ENCODE results near the gene MYLK.

DNA sequence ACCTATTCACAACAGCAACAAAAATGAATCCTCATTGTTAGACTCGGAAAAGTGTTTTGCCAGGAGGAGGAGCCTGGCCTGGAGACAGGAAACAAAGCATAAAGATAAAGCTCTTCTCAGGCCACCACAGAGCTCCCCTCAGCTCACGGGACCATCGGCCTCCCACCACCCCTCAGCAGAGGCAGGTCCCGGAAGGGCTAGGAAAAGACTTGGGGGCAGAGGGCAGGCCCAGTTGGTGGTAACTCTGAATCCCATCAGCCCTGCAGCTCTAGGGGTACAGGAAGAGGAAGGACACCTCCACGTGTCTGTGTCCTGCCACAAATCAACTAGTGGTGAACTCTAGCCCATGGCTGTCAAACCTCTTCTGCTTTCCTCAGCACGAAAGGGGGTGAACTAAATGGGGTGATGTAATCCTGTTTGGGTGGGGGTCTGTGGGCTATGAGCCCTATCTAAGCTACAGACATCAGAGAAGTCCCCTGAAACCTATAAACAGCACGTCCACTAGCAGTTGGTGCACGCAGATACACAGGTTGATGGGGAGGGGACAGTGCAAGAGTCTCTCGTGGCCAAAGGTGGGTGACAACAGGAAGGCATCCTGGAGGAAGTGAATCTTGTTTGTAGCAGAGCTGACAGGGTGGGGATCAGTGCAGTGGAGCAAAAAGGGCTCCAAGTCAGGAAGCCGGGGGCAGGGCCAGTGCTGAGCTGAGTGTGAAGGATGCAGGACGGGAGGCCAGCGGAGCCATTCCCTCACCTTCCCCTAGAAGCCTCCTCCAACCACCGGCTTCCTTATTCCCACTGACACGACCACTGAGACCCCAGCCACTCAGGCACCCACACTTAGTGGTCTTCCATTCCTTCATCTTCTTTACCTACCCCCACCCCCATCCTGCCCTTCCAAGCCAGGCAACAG is 188.1 kb downstream of the MYLK start:
- no peak for TF ChIP-seq POLR2AphosphoS5 (IDR thresholded peaks at IDR 0.05; ENCODE audit: low read depth, low read length)
- TF ChIP-seq, protein P1, sequence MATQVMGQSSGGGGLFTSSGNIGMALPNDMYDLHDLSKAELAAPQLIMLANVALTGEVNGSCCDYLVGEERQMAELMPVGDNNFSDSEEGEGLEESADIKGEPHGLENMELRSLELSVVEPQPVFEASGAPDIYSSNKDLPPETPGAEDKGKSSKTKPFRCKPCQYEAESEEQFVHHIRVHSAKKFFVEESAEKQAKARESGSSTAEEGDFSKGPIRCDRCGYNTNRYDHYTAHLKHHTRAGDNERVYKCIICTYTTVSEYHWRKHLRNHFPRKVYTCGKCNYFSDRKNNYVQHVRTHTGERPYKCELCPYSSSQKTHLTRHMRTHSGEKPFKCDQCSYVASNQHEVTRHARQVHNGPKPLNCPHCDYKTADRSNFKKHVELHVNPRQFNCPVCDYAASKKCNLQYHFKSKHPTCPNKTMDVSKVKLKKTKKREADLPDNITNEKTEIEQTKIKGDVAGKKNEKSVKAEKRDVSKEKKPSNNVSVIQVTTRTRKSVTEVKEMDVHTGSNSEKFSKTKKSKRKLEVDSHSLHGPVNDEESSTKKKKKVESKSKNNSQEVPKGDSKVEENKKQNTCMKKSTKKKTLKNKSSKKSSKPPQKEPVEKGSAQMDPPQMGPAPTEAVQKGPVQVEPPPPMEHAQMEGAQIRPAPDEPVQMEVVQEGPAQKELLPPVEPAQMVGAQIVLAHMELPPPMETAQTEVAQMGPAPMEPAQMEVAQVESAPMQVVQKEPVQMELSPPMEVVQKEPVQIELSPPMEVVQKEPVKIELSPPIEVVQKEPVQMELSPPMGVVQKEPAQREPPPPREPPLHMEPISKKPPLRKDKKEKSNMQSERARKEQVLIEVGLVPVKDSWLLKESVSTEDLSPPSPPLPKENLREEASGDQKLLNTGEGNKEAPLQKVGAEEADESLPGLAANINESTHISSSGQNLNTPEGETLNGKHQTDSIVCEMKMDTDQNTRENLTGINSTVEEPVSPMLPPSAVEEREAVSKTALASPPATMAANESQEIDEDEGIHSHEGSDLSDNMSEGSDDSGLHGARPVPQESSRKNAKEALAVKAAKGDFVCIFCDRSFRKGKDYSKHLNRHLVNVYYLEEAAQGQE (IDR thresholded peaks at IDR 0.05; ENCODE audit: insufficient read depth in 1 of 2, low read depth in 2 of 2, low read length in 2 of 2): no peak
- TF ChIP-seq TAF1 (IDR thresholded peaks at IDR 0.05; ENCODE audit: borderline replicate concordance, insufficient read depth, low read length): no peak
- TF ChIP-seq SIN3A (IDR thresholded peaks at IDR 0.05; ENCODE audit: borderline replicate concordance, insufficient read depth, low read length): no peak

Measured in PFSK-1 (cell line).